ENCODE measurements around the gene PACSIN1.

Gene PACSIN1

GRCh38 chr6:34527751-34528670 is 62.1 kb downstream of the PACSIN1 start:
- DNase-seq (ENCODE audit: low read depth, low spot score) = no peak

GRCh38 chr6:34528996-34529664 is 63.3 kb downstream of the PACSIN1 start:
- DNase-seq (ENCODE audit: low read depth, low spot score) = no peak

GRCh38 chr6:34529665-34530327 is 63.9 kb downstream of the PACSIN1 start:
- DNase-seq (ENCODE audit: low read depth, low spot score) = no peak

GRCh38 chr6:34530753-34531365 is 65.0 kb downstream of the PACSIN1 start:
- no peak for DNase-seq (ENCODE audit: low read depth, low spot score)

- no peak for DNase-seq (ENCODE audit: low read depth, low spot score)
Observed at GRCh38 chr6:34531580-34532201, 65.8 kb downstream of the PACSIN1 start.

GRCh38 chr6:34532230-34532629 is 66.4 kb downstream of the PACSIN1 start:
- no peak for DNase-seq (ENCODE audit: low read depth, low spot score)

- DNase-seq (ENCODE audit: low read depth, low spot score) = no peak
Observed at GRCh38 chr6:34534146-34534545, 68.3 kb downstream of the PACSIN1 start.

- no peak for DNase-seq (ENCODE audit: low read depth, low spot score)
Observed at GRCh38 chr6:34534656-34535055, 68.8 kb downstream of the PACSIN1 start.

GRCh38 chr6:34535199-34535598 is 69.3 kb downstream of the PACSIN1 start:
- no peak for DNase-seq (ENCODE audit: low read depth, low spot score)

- DNase-seq (ENCODE audit: low read depth, low spot score) = no peak
Observed at GRCh38 chr6:34535646-34536045, 69.8 kb downstream of the PACSIN1 start.

GRCh38 chr6:34536251-34536958 is 70.5 kb downstream of the PACSIN1 start:
- no peak for DNase-seq (ENCODE audit: low read depth, low spot score)

- no peak for DNase-seq (ENCODE audit: low read depth, low spot score)
Observed at GRCh38 chr6:34536959-34537848, 71.3 kb downstream of the PACSIN1 start.

- DNase-seq (ENCODE audit: low read depth, low spot score) = no peak
Observed at GRCh38 chr6:34537922-34538550, 72.2 kb downstream of the PACSIN1 start.

- no peak for DNase-seq (ENCODE audit: low read depth, low spot score)
Observed at GRCh38 chr6:34538581-34538980, 72.7 kb downstream of the PACSIN1 start.

GRCh38 chr6:34539181-34539580 is 73.3 kb downstream of the PACSIN1 start:
- no peak for DNase-seq (ENCODE audit: low read depth, low spot score)

GRCh38 chr6:34540222-34540621 is 74.3 kb downstream of the PACSIN1 start:
- DNase-seq (ENCODE audit: low read depth, low spot score) = no peak

GRCh38 chr6:34540841-34541240 is 75.0 kb downstream of the PACSIN1 start:
- DNase-seq (ENCODE audit: low read depth, low spot score) = no peak

- DNase-seq (ENCODE audit: low read depth, low spot score) = no peak
Observed at GRCh38 chr6:34543421-34543820, 77.5 kb downstream of the PACSIN1 start.

- DNase-seq (ENCODE audit: low read depth, low spot score) = no peak
Observed at GRCh38 chr6:34544052-34544604, 78.3 kb downstream of the PACSIN1 start.

Data from activated CD4-positive, CD25-positive, alpha-beta regulatory T cell treated with anti-CD3 and anti-CD28 coated beads, Interleukin-2, amount 50 U/mL, for 16 hours (primary cell).